GM12878 (cell line): Measurements from ENCODE around the gene ARHGEF17. TPM values are rescaled to one million over a fixed set of nuclear protein-coding genes. Genes with fewer than 3 reads are reported as not detected.

Experiments used
- ATAC-seq: fragments of 200-7000 bp; cut with Tn5 transposase; 3 replicates; pipeline ENCODE4 v1.9.1; 2020; ENCODE audit warnings: mild to moderate bottlenecking, moderate library complexity
- BruUV-seq: library from RNA; stranded (reverse); fragments of 400-500 nt; replicated peaks from 2 replicates; lab custom pipeline; 2021; lab: Mats Ljungman, UMichigan
- CTCF ChIA-PET: fragments of 300-600 bp; sonication (Branson Sonifier 250); formaldehyde crosslinking; extraction: SDS; loops from one replicate; lab custom pipeline; 2021; ENCODE audit warnings: inconsistent platforms; lab: Yijun Ruan, JAX
- POLR2A ChIA-PET: fragments of 350-600 bp; formaldehyde crosslinking; extraction: SDS; loops from one replicate; lab custom pipeline; 2021; ENCODE audit warnings: inconsistent platforms; lab: Charles Lee
- RAD21 ChIA-PET: fragments of 300-600 bp; sonication (Branson Sonifier 250); formaldehyde crosslinking; loops from one replicate; lab custom pipeline; 2023; ENCODE audit warnings: antibody characterized with exemption; ENCODE audit not compliant: unreplicated experiment; lab: Charles Lee
- SMC1A ChIA-PET: fragments of 300-600 bp; sonication (Branson Sonifier 250); formaldehyde crosslinking; loops from one replicate; lab custom pipeline; 2023; ENCODE audit not compliant: unreplicated experiment, uncharacterized antibody; lab: Charles Lee
- DNase-seq: peaks from one replicate; pipeline ENCODE4 v3.0.0-alpha.2; 2011; ENCODE audit warnings: low read depth, low spot score
- FAIRE-seq: peaks from 3 replicates; lab custom pipeline; 2011; peaks lifted over from hg19 to GRCh38; lab: Jason Lieb, UNC
- H2AFZ ChIP-seq: 2 replicates; pipeline ENCODE4 v1.6.0; 2011; ENCODE audit warnings: low read depth, low read length, control low read depth; ENCODE audit not compliant: control insufficient read depth
- H3K27ac ChIP-seq: 2 replicates; pipeline ENCODE4 v1.5.1; 2011; ENCODE audit warnings: control low read depth; ENCODE audit not compliant: control insufficient read depth, insufficient read depth
- H3K27me3 ChIP-seq, 2 experiments: replicated peaks in 1 of 2; 2 replicates each; pipeline versions ENCODE4 v1.6.0 to v1.6.1; 2011; ENCODE audit warnings: low read length in 1 of 2; ENCODE audit not compliant: control insufficient read depth in 2 of 2, insufficient read depth in 2 of 2
- H3K36me3 ChIP-seq, 2 experiments: 2 replicates each; pipeline ENCODE4 v1.5.1; 2011; ENCODE audit warnings: low read length in 1 of 2; ENCODE audit not compliant: control insufficient read depth in 2 of 2, insufficient read depth in 2 of 2
- H3K4me1 ChIP-seq: 2 replicates; pipeline ENCODE4 v1.6.1; 2011; ENCODE audit warnings: mild to moderate bottlenecking, low read length, moderate library complexity, mixed read lengths; ENCODE audit not compliant: control insufficient read depth, insufficient read depth
- H3K4me2 ChIP-seq: 2 replicates; pipeline ENCODE4 v1.6.0; 2011; ENCODE audit warnings: control low read depth; ENCODE audit not compliant: control insufficient read depth, insufficient read depth
- H3K4me3 ChIP-seq: fragments of 200-600 bp; sonication (generic); 2 replicates; pipeline ENCODE4 v1.5.1; 2016
- H3K79me2 ChIP-seq: 2 replicates; pipeline ENCODE4 v1.6.0; 2011; ENCODE audit warnings: low read length; ENCODE audit not compliant: control insufficient read depth, insufficient read depth
- H3K9ac ChIP-seq: 2 replicates; pipeline ENCODE4 v1.8.0; 2011; ENCODE audit warnings: low read length, control low read depth, mixed read lengths; ENCODE audit not compliant: control insufficient read depth, insufficient read depth
- H3K9me3 ChIP-seq: replicated peaks from 3 replicates; pipeline ENCODE4 v1.5.1; 2011; ENCODE audit warnings: mild to moderate bottlenecking, low read length; ENCODE audit not compliant: control insufficient read depth, insufficient read depth
- H4K20me1 ChIP-seq: 2 replicates; pipeline ENCODE4 v1.6.0; 2011; ENCODE audit not compliant: control insufficient read depth, insufficient read depth
- BCL11A ChIP-seq: IDR thresholded peaks from 2 replicates; pipeline ENCODE4 v1.6.1; 2011; ENCODE audit warnings: low read depth, low read length
- CBFB ChIP-seq: IDR thresholded peaks from 2 replicates; pipeline ENCODE4 v1.6.1; 2016; ENCODE audit warnings: antibody characterized with exemption, low read depth
- CEBPB ChIP-seq, 2 experiments: fragments of 150-350 bp in 1 of 2; IDR thresholded peaks; 2 replicates each; pipeline ENCODE4 v1.6.1; 2012 to 2014; ENCODE audit warnings: low read depth in 2 of 2, low read length in 2 of 2, borderline replicate concordance in 1 of 2, inconsistent platforms in 1 of 2
- EGR1 ChIP-seq, 2 experiments: IDR thresholded peaks; 1 replicate in 1 of 2; 2 replicates in 1 of 2; pipeline ENCODE4 v1.6.1; 2011 to 2012; ENCODE audit warnings: low read depth in 2 of 2, low read length in 2 of 2, borderline replicate concordance in 1 of 2, mild to moderate bottlenecking in 1 of 2, moderate library complexity in 1 of 2
- EP300 ChIP-seq, 2 experiments: fragments of 150-350 bp in 1 of 2; IDR thresholded peaks; 2 replicates each; pipeline ENCODE4 v1.6.1; 2011 to 2012; ENCODE audit warnings: low read depth in 2 of 2, low read length in 2 of 2, borderline replicate concordance in 1 of 2, improper control_type of control experiment in 1 of 2, inconsistent platforms in 1 of 2; ENCODE audit not compliant: control insufficient read depth in 1 of 2
- HCFC1 ChIP-seq: fragments of 150-350 bp; IDR thresholded peaks from 2 replicates; pipeline ENCODE4 v1.6.1; 2014; ENCODE audit warnings: low read length
- HDAC6 ChIP-seq: fragments of 200-600 bp; sonication (generic); IDR thresholded peaks from one replicate; pipeline ENCODE4 v1.8.0; 2017; ENCODE audit warnings: antibody characterized with exemption; ENCODE audit not compliant: unreplicated experiment
- KAT2A ChIP-seq: conservative IDR thresholded peaks from 2 replicates; pipeline ENCODE4 v1.6.1; 2011; ENCODE audit warnings: low read depth, low read length; ENCODE audit not compliant: control insufficient read depth
- PAX5 ChIP-seq: IDR thresholded peaks from 2 replicates; pipeline ENCODE4 v1.6.1; 2011; ENCODE audit warnings: low read depth, low read length, borderline replicate concordance
- POLR2AphosphoS2 ChIP-seq: IDR thresholded peaks from 2 replicates; pipeline ENCODE4 v1.6.1; 2011; ENCODE audit warnings: low read depth, mild to moderate bottlenecking, low read length, improper control_type of control experiment, moderate library complexity
- SRF ChIP-seq, 2 experiments: IDR thresholded peaks; 2 replicates each; pipeline ENCODE4 v1.6.1; 2011; ENCODE audit warnings: low read depth in 2 of 2, low read length in 2 of 2, mild to moderate bottlenecking in 1 of 2, moderate library complexity in 1 of 2
- ZZZ3 ChIP-seq: IDR thresholded peaks from 2 replicates; pipeline ENCODE4 v1.6.1; 2011; ENCODE audit warnings: low read depth; ENCODE audit not compliant: control insufficient read depth, insufficient read length
- whole genome bisulfite sequencing: methylation state at CpG from one replicate; pipeline ENCODE4 v1.1.6; 2016; ENCODE audit warnings: low lambda C conversion rate; ENCODE audit not compliant: insufficient replicate concordance, insufficient coverage; ENCODE audit errors: missing lambda C conversion rate; 5-methylcytosine and 5-hydroxymethylcytosine counted together
- in situ Hi-C: fragments of 300-500 bp; cut with MboI; formaldehyde crosslinking; loops from 9 replicates; pipeline ENCODE4 v1.14.3; 2018; ENCODE audit warnings: mixed read lengths
- intact Hi-C: fragments of 100-400 bp; cut with micrococcal nuclease; formaldehyde crosslinking; loops from one replicate; pipeline ENCODE4 v1.14.2; 2022; ENCODE audit not compliant: unreplicated experiment
- polyA plus RNA-seq, 11 experiments: library from polyadenylated mRNA; depleted of rRNA in 4 of 11; unstranded in 6 of 11; stranded (reverse) in 5 of 11; fragments of >200 nt; fragmentation: Nextera tagmentation in 4 of 11; fragmentation: Illumina TruSeq in 1 of 11; extraction: Ambion mirVana in 4 of 11; extraction: Trizol in 1 of 11; gene quantifications; 1 replicate in 1 of 11; 2 replicates in 10 of 11; pipeline versions ENCODE4 v1.2.1 to v1.2.3, GENCODE V29; 2011 to 2016; ENCODE audit warnings: inconsistent platforms in 2 of 11, missing spikeins in 2 of 11, low read depth in 1 of 11
- total RNA-seq, 4 experiments: library from RNA; depleted of rRNA in 3 of 4; stranded (reverse); fragments of >200 nt in 3 of 4; fragmentation: Illumina TruSeq in 1 of 4; extraction: Trizol in 1 of 4; gene quantifications; 2 replicates each; pipeline versions ENCODE4 v1.2.1 to v1.2.3, GENCODE V29; 2013 to 2021

ARHGEF17 gene
- total and polyA plus RNA-seq, 10 of the 15 experiments (the other 5 are each of a cell fraction or from before 2014, with no cell fraction given) = 0.15 to 11.0 (median 1.7) TPM

DNA sequence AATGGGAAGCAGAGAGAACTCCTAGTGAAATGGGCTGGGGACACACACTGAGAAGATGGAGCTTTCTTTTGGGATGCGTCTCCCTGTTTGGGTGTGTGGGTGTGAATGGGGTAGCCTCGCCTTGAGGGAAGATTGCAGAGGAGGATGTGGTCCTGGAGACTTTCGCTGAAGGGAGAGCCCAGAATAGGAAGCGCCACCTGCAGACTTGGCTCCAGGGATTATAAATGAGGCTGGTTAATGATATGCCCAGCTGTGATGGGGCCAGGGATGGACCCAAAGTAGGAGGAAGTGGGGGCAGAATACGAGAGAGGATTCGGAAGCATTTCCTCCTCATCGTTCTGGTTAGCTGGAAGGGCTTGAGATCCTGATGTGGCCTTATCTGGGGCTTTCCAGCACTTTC, 81.8 kb downstream of the ARHGEF17 start:
- no peaks in the 10 kb centered on the region for H3K27me3 ChIP-seq
- H3K79me2 ChIP-seq = peaks cover 58% of the 10 kb centered on the region
- no peak for ATAC-seq
- WGBS = 92% methylated on average over 7 of the region's 7 CpGs
- CTCF ChIA-PET = interaction anchor here (1.1 to 25.6 kb wide), 2 partner anchors 11 to 36 kb away, joined by 4 to 400 read pairs; no protein-coding TSS in a partner anchor
- BruUV-seq = no TSS peak
- in situ Hi-C loops (no loop called here), intact Hi-C loops (no loop called here)
- no peaks in the 10 kb centered on the region for H3K9me3 ChIP-seq
- POLR2A ChIA-PET = interaction anchor here (2.2 kb wide), 1 partner anchor 11 kb away, joined by 9 read pairs; no protein-coding TSS in a partner anchor
- RAD21 ChIA-PET = no interaction called here
- H3K4me1 ChIP-seq = peaks cover 40% of the 10 kb centered on the region
- H3K36me3 ChIP-seq = peaks cover 17 to 56% of the 10 kb centered on the region in 2 experiments
- H4K20me1 ChIP-seq = no peaks in the 10 kb centered on the region
- no peak overlapping the region for H3K27ac ChIP-seq
- H3K9ac ChIP-seq = no peak overlapping the region
- no peak overlapping the region for H3K4me2 ChIP-seq
- TF ChIP-seq ZZZ3 = no peak
- TF ChIP-seq, all 136 proteins: peak for 0
- SMC1A ChIA-PET = interaction anchor here (1.0 to 1.3 kb wide), 2 partner anchors 39 to 271 kb away, joined by 3 read pairs; no protein-coding TSS in a partner anchor
- no peak overlapping the region for H2AFZ ChIP-seq
- DNase-seq (no peak), FAIRE-seq (no peak)
- no peak overlapping the region for H3K4me3 ChIP-seq

- SMC1A ChIA-PET = no interaction called here
- Histone ChIP-seq H3K4me3 (no peak overlapping the region), H4K20me1 (no peaks in the 10 kb centered on the region), H3K4me1 (peaks cover 31% of the 10 kb centered on the region), H3K79me2 (peaks cover 48% of the 10 kb centered on the region), H3K9ac (no peak overlapping the region), H3K9me3 (no peaks in the 10 kb centered on the region), H2AFZ (no peak overlapping the region), H3K27me3 (no peaks in the 10 kb centered on the region), H3K27ac (no peak overlapping the region), H3K4me2 (no peak overlapping the region), H3K36me3 (peaks cover 19 to 65% of the 10 kb centered on the region in 2 experiments)
- intact Hi-C loops (no loop called here), in situ Hi-C loops (no loop called here)
- RAD21 ChIA-PET = no interaction called here
- FAIRE-seq = no peak
- no peak for ATAC-seq
- no peak for DNase-seq
- no TSS peak for BruUV-seq
- 91% methylated on average over 12 of the region's 12 CpGs for WGBS
- CTCF ChIA-PET = interaction anchor here (25.6 kb wide), 1 partner anchor 37 kb away, joined by 400 read pairs; no protein-coding TSS in a partner anchor
- POLR2A ChIA-PET = no interaction called here
- TF ChIP-seq HDAC6 (no peak), HCFC1 (no peak), CBFB (no peak), CEBPB (IDR thresholded peaks at IDR 0.05; ENCODE audit: borderline replicate concordance in 1 of 2, low read depth in 2 of 2, low read length in 2 of 2) (no peak), EGR1 (IDR thresholded peaks at IDR 0.05; ENCODE audit: borderline replicate concordance in 1 of 2, low read depth in 2 of 2, low read length in 2 of 2) (no peak), BCL11A (no peak), EP300 (IDR thresholded peaks at IDR 0.05; ENCODE audit: borderline replicate concordance in 1 of 2, control insufficient read depth in 1 of 2, low read depth in 2 of 2, low read length in 2 of 2) (no peak), POLR2AphosphoS2 (no peak), PAX5 (no peak), SRF (IDR thresholded peaks at IDR 0.05; ENCODE audit: low read depth in 2 of 2, low read length in 2 of 2) (no peak), KAT2A (no peak)
These were observed 82.8 kb downstream of the ARHGEF17 start for GRCh38 chr11:73390601-73391565.
